T-cell (primary cell): ENCODE results near the gene TPGS2. TPM values are rescaled to one million over a fixed set of nuclear protein-coding genes. Genes with fewer than 3 reads are reported as not detected.

ENCODE experiments used
- ATAC-seq, 4 experiments: fragments of 200-7000 bp in 3 of 4; fragments of 150-1000 bp in 1 of 4; cut with Tn5 transposase; replicated peaks in 1 of 4; 1 replicate in 3 of 4; 2 replicates in 1 of 4; pipeline ENCODE4 v1.10.0; 2021; ENCODE audit warnings: moderate library complexity in 3 of 4, mild to moderate bottlenecking in 2 of 4, moderate number of reproducible peaks in 1 of 4
- CTCF ChIA-PET, 2 donors: fragments of 300-600 bp; sonication (Branson Sonifier 250); formaldehyde crosslinking; loops; one replicate each; lab custom pipeline; 2022; ENCODE audit warnings: antibody characterized with exemption in 2 of 2; lab: Charles Lee
- POLR2A ChIA-PET, 2 donors: fragments of 300-600 bp; sonication (Branson Sonifier 250); formaldehyde crosslinking; loops; one replicate each; lab custom pipeline; 2022; ENCODE audit warnings: antibody characterized with exemption in 2 of 2; lab: Charles Lee
- DNase-seq, 35 experiments: peaks; one replicate each; pipeline versions ENCODE4 v3.0.0 to v3.0.0-alpha.2; 2013 to 2023
- H3K27ac ChIP-seq: one replicate; pipeline ENCODE4 v1.5.1; 2013; ENCODE audit warnings: low read length
- H3K27me3 ChIP-seq, 2 experiments: replicated peaks in 1 of 2; 1 replicate in 1 of 2; 2 replicates in 1 of 2; pipeline versions ENCODE4 v1.6.1 to v1.7.0; 2013; ENCODE audit warnings: low read length in 1 of 2, mixed read lengths in 1 of 2; ENCODE audit not compliant: control insufficient read depth in 2 of 2, insufficient read depth in 2 of 2; ENCODE audit errors: extremely low read depth in 1 of 2
- H3K36me3 ChIP-seq, 2 donors: 1 replicate in 1 of 2; 2 replicates in 1 of 2; pipeline versions ENCODE4 v1.6.1 to v1.7.0; 2013; ENCODE audit warnings: low read length in 1 of 2; ENCODE audit not compliant: control insufficient read depth in 2 of 2, insufficient read depth in 1 of 2; ENCODE audit errors: extremely low read depth in 1 of 2
- H3K4me1 ChIP-seq, 2 experiments: 1 replicate in 1 of 2; 2 replicates in 1 of 2; pipeline versions ENCODE4 v1.6.1 to v1.7.0; 2013; ENCODE audit warnings: low read length in 2 of 2, mixed read lengths in 1 of 2; ENCODE audit not compliant: insufficient read depth in 2 of 2, control insufficient read depth in 1 of 2; ENCODE audit errors: extremely low read depth in 1 of 2
- H3K4me3 ChIP-seq, 2 donors: 1 replicate in 1 of 2; 2 replicates in 1 of 2; pipeline versions ENCODE4 v1.5.1 to v1.7.0; 2013; ENCODE audit warnings: mild to moderate bottlenecking in 2 of 2, low read length in 1 of 2, moderate library complexity in 1 of 2; ENCODE audit not compliant: control insufficient read depth in 1 of 2; ENCODE audit errors: extremely low read depth in 1 of 2
- H3K9me3 ChIP-seq: 2 replicates; pipeline ENCODE4 v1.7.0; 2013
- H3K27ac Mint-ChIP-seq, 2 donors: one replicate each; pipeline ENCODE4 v1.8.0; 2020 to 2021; ENCODE audit warnings: mild to moderate bottlenecking in 2 of 2, mixed read lengths in 2 of 2
- H3K27me3 Mint-ChIP-seq, 2 donors: one replicate each; pipeline ENCODE4 v1.8.0; 2021 to 2022; ENCODE audit warnings: mixed read lengths in 2 of 2
- H3K36me3 Mint-ChIP-seq: one replicate; pipeline ENCODE4 v1.8.0; 2021; ENCODE audit warnings: mixed read lengths
- H3K4me1 Mint-ChIP-seq, 3 donors: one replicate each; pipeline ENCODE4 v1.8.0; 2020 to 2022; ENCODE audit warnings: mixed read lengths in 3 of 3, mild to moderate bottlenecking in 1 of 3
- H3K4me3 Mint-ChIP-seq, 3 donors: one replicate each; pipeline ENCODE4 v1.8.0; 2020 to 2022; ENCODE audit warnings: mild to moderate bottlenecking in 3 of 3, mixed read lengths in 3 of 3, moderate library complexity in 3 of 3
- H3K9me3 Mint-ChIP-seq, 3 donors: one replicate each; pipeline ENCODE4 v1.8.0; 2020 to 2022; ENCODE audit warnings: mixed read lengths in 3 of 3
- WGBS: methylation state at CpG from one replicate; pipeline ENCODE4 v1.1.5; 2013; ENCODE audit warnings: missing lambda C conversion rate; ENCODE audit not compliant: insufficient coverage; 5-methylcytosine and 5-hydroxymethylcytosine counted together
- total RNA-seq, 35 experiments: library from RNA in 6 of 35; stranded (reverse) in 6 of 35; fragments of 120-200 nt in 1 of 35; gene quantifications; one replicate each; pipeline versions ENCODE4 v1.2.1 to v1.2.4 and lab custom pipeline; 2013 to 2026

The TPGS2 gene
- total RNA-seq, 5 donors from 2014 or later (not counting 1 experiment from before 2014, with no cell fraction given) = 31.7 to 46.9 (median 46.2) TPM

DNA sequence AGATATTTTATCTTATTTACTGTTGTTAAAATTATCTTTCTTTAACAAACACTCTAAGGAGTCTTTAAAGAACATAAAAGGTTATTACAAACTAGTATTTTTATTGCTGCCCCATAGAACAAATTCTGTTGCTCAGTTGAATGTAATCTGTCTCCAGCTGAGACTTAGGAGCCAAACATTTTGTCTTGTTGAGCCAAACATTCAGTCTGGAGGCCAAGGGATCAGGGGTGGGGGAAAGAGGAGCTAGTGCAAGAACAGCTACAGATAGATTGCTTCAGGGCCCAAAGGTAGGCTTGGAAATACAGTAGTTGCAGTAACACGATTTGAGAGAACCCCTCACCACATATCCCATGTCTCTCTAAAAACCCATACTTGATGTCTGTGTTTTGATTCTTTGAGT, 51.2 kb downstream of the TPGS2 start:
- ChIA-PET CTCF (no interaction called here), POLR2A (no interaction called here)
- ATAC-seq = no peak

GRCh38 chr18:36776650-36777049, 52.2 kb downstream of the TPGS2 start:
- H3K9me3 ChIP-seq = no peaks in the 10 kb centered on the region
- POLR2A ChIA-PET = no interaction called here
- H3K4me3 ChIP-seq = no peak overlapping the region
- peaks cover 0 to 3% of the 10 kb centered on the region in 2 experiments for H3K27me3 ChIP-seq
- no peaks in the 10 kb centered on the region for H3K9me3 Mint-ChIP-seq
- H3K4me1 ChIP-seq = peaks cover 0 to under 1% of the 10 kb centered on the region in 2 experiments
- H3K27ac ChIP-seq = no peak overlapping the region
- ATAC-seq (no peak), DNase-seq (no peak)
- peaks cover 21% of the 10 kb centered on the region for H3K36me3 Mint-ChIP-seq
- H3K27ac Mint-ChIP-seq = no peak overlapping the region
- peaks cover 0 to 3% of the 10 kb centered on the region in 2 donors for H3K27me3 Mint-ChIP-seq
- peaks cover 1 to 5% of the 10 kb centered on the region in 2 donors for H3K36me3 ChIP-seq
- H3K4me3 Mint-ChIP-seq = no peak overlapping the region
- peaks cover 0 to 4% (median 0%) of the 10 kb centered on the region in 3 donors for H3K4me1 Mint-ChIP-seq
- CTCF ChIA-PET = no interaction called here
- WGBS = 83% methylated on average over 2 of the region's 5 CpGs

More for the DNA sequence above, 51.2 kb downstream of the TPGS2 start:
- H3K9me3 Mint-ChIP-seq = no peaks in the 10 kb centered on the region
- H3K4me1 Mint-ChIP-seq = no peaks in the 10 kb centered on the region
- peaks cover 21% of the 10 kb centered on the region for H3K36me3 Mint-ChIP-seq
- no peak overlapping the region for H3K27ac Mint-ChIP-seq
- peaks cover 0 to 3% of the 10 kb centered on the region in 2 donors for H3K27me3 Mint-ChIP-seq
- Histone ChIP-seq H3K9me3 (no peaks in the 10 kb centered on the region), H3K27me3 (peaks cover 0 to 1% of the 10 kb centered on the region in 2 experiments), H3K4me3 (no peak overlapping the region), H3K36me3 (peaks cover 2 to 5% of the 10 kb centered on the region in 2 donors), H3K27ac (no peak overlapping the region), H3K4me1 (no peaks in the 10 kb centered on the region)
- no CpG with 5 or more reads among the region's 1 CpG for WGBS
- no peak overlapping the region for H3K4me3 Mint-ChIP-seq
- no peak for DNase-seq

DNA sequence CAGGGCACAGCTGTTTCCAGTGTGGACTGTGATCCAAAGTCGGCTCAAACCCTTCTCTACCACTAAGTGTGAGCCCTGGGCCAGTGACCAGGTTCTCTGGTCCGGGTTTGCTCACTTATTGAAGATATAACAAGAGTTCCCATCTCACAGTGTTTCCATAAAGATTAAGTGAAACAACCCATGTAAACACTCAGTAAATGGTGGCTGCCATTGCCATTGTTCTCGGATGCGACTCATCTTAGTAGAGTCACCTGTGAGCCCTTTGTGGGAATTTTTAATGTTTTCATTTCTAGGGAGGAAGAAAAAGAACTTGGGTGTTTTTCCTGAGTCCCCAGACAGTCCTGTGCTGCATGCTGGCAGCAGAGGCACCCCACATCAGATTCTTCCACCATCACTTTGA, 53.4 kb downstream of the TPGS2 start:
- 100% methylated on average over 1 of the region's 4 CpGs for WGBS
- H3K27ac ChIP-seq = no peak overlapping the region
- H3K27me3 ChIP-seq = peaks cover 0 to 3% of the 10 kb centered on the region in 2 experiments
- H3K36me3 ChIP-seq = no peaks in the 10 kb centered on the region
- Mint-ChIP-seq H3K9me3 (no peaks in the 10 kb centered on the region), H3K4me1 (peaks cover 0 to 14% (median 9%) of the 10 kb centered on the region in 3 donors), H3K27ac (no peak overlapping the region), H3K27me3 (peaks cover 0 to 3% of the 10 kb centered on the region in 2 donors), H3K36me3 (peaks cover 18% of the 10 kb centered on the region), H3K4me3 (no peak overlapping the region)
- CTCF ChIA-PET = no interaction called here
- no peak overlapping the region for H3K4me3 ChIP-seq
- POLR2A ChIA-PET = no interaction called here
- H3K9me3 ChIP-seq = no peaks in the 10 kb centered on the region
- no peak for ATAC-seq
- DNase-seq = no peak
- H3K4me1 ChIP-seq = peaks cover 0 to 7% of the 10 kb centered on the region in 2 experiments

DNA sequence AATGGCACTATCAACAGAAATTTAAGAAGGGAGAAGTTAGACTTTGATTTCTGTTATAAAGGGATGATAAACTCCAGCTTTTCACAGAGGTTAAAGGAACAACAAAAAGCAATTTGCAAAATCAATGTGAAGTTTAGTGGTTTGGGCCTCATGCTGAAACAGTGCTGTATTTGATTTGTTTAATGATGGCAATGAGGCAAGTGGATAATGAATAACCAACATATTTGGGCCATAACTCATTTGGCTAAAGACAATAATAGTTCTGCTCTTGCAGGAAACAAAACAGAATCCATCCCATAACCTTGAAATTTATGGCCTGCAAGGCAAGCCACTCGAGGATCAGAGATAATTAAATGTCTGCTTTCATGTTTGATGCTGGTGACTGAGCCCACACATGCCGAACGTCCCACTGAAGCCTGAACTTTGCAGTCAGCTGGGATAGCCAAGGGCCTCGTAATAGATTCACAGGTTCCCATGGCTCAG, 56.5 kb downstream of the TPGS2 start:
- Histone ChIP-seq H3K4me1 (peaks cover 0 to 7% of the 10 kb centered on the region in 2 experiments), H3K4me3 (no peak overlapping the region), H3K27ac (no peak overlapping the region), H3K9me3 (no peaks in the 10 kb centered on the region), H3K27me3 (peaks cover 0 to 10% of the 10 kb centered on the region in 2 experiments), H3K36me3 (no peaks in the 10 kb centered on the region)
- Mint-ChIP-seq H3K27ac (no peak overlapping the region), H3K36me3 (no peaks in the 10 kb centered on the region), H3K9me3 (no peaks in the 10 kb centered on the region), H3K27me3 (peaks cover 0 to 7% of the 10 kb centered on the region in 2 donors), H3K4me3 (no peak overlapping the region), H3K4me1 (peaks cover 0 to 14% (median 9%) of the 10 kb centered on the region in 3 donors)
- ChIA-PET POLR2A (no interaction called here), CTCF (no interaction called here)
- DNase-seq (no peak), ATAC-seq (no peak)
- 85% methylated on average over 4 of the region's 4 CpGs for WGBS

GRCh38 chr18:36771245-36771644, 57.6 kb downstream of the TPGS2 start:
- DNase-seq = no peak
- Histone ChIP-seq H3K27ac (no peak overlapping the region), H3K9me3 (no peaks in the 10 kb centered on the region), H3K4me3 (no peak overlapping the region), H3K4me1 (peaks cover 0 to 7% of the 10 kb centered on the region in 2 experiments), H3K36me3 (no peaks in the 10 kb centered on the region), H3K27me3 (peaks cover 0 to 10% of the 10 kb centered on the region in 2 experiments)
- ChIA-PET POLR2A (no interaction called here), CTCF (interaction anchor here in 1 of 2 donors (0.7 kb wide), 1 partner anchor 40 kb away, joined by 3 read pairs; no protein-coding TSS in a partner anchor)
- Mint-ChIP-seq H3K27me3 (peaks cover 0 to 7% of the 10 kb centered on the region in 2 donors), H3K4me1 (peaks cover 0 to 14% (median 9%) of the 10 kb centered on the region in 3 donors), H3K36me3 (no peaks in the 10 kb centered on the region), H3K27ac (no peak overlapping the region), H3K4me3 (no peak overlapping the region), H3K9me3 (no peaks in the 10 kb centered on the region)
- 0% methylated on average over 1 of the region's 4 CpGs for WGBS
- no peak for ATAC-seq

- Histone ChIP-seq H3K27ac (no peak overlapping the region), H3K36me3 (no peaks in the 10 kb centered on the region), H3K4me3 (no peak overlapping the region), H3K27me3 (peaks cover 0 to 10% of the 10 kb centered on the region in 2 experiments), H3K4me1 (peaks cover 0 to 7% of the 10 kb centered on the region in 2 experiments), H3K9me3 (no peaks in the 10 kb centered on the region)
- no peak for DNase-seq
- Mint-ChIP-seq H3K9me3 (no peaks in the 10 kb centered on the region), H3K36me3 (no peaks in the 10 kb centered on the region), H3K4me1 (peaks cover 0 to 14% (median 9%) of the 10 kb centered on the region in 3 donors), H3K27ac (no peak overlapping the region), H3K4me3 (no peak overlapping the region), H3K27me3 (peaks cover 0 to 7% of the 10 kb centered on the region in 2 donors)
- WGBS = no CpG with 5 or more reads among the region's 3 CpGs
- CTCF ChIA-PET = no interaction called here
- ATAC-seq = no peak
- POLR2A ChIA-PET = no interaction called here
Observed at GRCh38 chr18:36770315-36770946, 58.4 kb downstream of the TPGS2 start.
